ENCODE measurements around the gene SHMT2.

- TF ChIP-seq CTCF (IDR thresholded peaks at IDR 0.05; ENCODE audit: insufficient read depth, low read depth, low read length) (no peak), EZH2 (IDR thresholded peaks at IDR 0.05; ENCODE audit: insufficient read depth, low read length) (no peak)
These were observed 23.6 kb upstream of the SHMT2 start for GRCh38 chr12:57205931-57206330.
